B cell (primary cell): ENCODE measurements around the gene RNF8. TPM values are rescaled to one million over a fixed set of nuclear protein-coding genes. Genes with fewer than 3 reads are reported as not detected.

Source experiments
- ATAC-seq: fragments of 200-7000 bp; cut with Tn5 transposase; one replicate; pipeline ENCODE4 v1.10.0; 2021; ENCODE audit warnings: low read depth, mild to moderate bottlenecking, moderate number of reproducible peaks, moderate library complexity
- CTCF ChIA-PET: fragments of 350-600 bp; sonication (Branson Sonifier 250); formaldehyde crosslinking; loops from one replicate; lab custom pipeline; 2021; ENCODE audit warnings: antibody characterized with exemption, inconsistent platforms; lab: Charles Lee
- POLR2A ChIA-PET: fragments of 350-600 bp; sonication (Branson Sonifier 250); formaldehyde crosslinking; loops from one replicate; lab custom pipeline; 2021; ENCODE audit warnings: antibody characterized with exemption; lab: Charles Lee
- DNase-seq: peaks from one replicate; pipeline ENCODE4 v3.0.0; 2013
- H2AFZ ChIP-seq: 2 replicates; pipeline ENCODE4 v1.6.1; 2012; ENCODE audit warnings: mild to moderate bottlenecking, low read depth, low read length; ENCODE audit not compliant: insufficient read depth, poor library complexity, severe bottlenecking
- H3K27ac ChIP-seq, 2 donors: 1 replicate in 1 of 2; 2 replicates in 1 of 2; pipeline ENCODE4 v1.5.1; 2012 to 2013; ENCODE audit warnings: low read length in 2 of 2, mild to moderate bottlenecking in 2 of 2, moderate library complexity in 1 of 2
- H3K27me3 ChIP-seq, 4 experiments: fragments of 200-600 bp in 1 of 4; sonication (generic) in 1 of 4; replicated peaks in 1 of 4; 1 replicate in 2 of 4; 2 replicates in 2 of 4; pipeline versions ENCODE4 v1.6.1 to v1.7.0; 2013 to 2016; ENCODE audit warnings: low read length in 3 of 4, mild to moderate bottlenecking in 2 of 4, mixed read lengths in 1 of 4, moderate library complexity in 1 of 4; ENCODE audit not compliant: insufficient read depth in 4 of 4, control insufficient read depth in 3 of 4; ENCODE audit errors: control extremely low read depth in 1 of 4
- H3K36me3 ChIP-seq, 2 experiments: replicated peaks in 1 of 2; 1 replicate in 1 of 2; 2 replicates in 1 of 2; pipeline versions ENCODE4 v1.6.1 to v1.7.1; 2013; ENCODE audit warnings: low read length in 1 of 2; ENCODE audit not compliant: insufficient read depth in 2 of 2, control insufficient read depth in 1 of 2; ENCODE audit errors: control extremely low read depth in 1 of 2, extremely low read depth in 1 of 2
- H3K4me1 ChIP-seq, 2 donors: fragments of 200-600 bp in 1 of 2; sonication (generic) in 1 of 2; 1 replicate in 1 of 2; 2 replicates in 1 of 2; pipeline versions ENCODE4 v1.5.1 to v1.6.1; 2013 to 2017; ENCODE audit warnings: low read length in 2 of 2; ENCODE audit not compliant: control insufficient read depth in 2 of 2, insufficient read depth in 2 of 2
- H3K4me2 ChIP-seq: replicated peaks from 2 replicates; pipeline ENCODE3; 2012; ENCODE audit warnings: mild to moderate bottlenecking, low read depth, low read length; ENCODE audit not compliant: poor library complexity, severe bottlenecking
- H3K4me3 ChIP-seq, 5 experiments: fragments of 200-600 bp in 1 of 5; sonication (generic) in 1 of 5; 1 replicate in 3 of 5; 2 replicates in 2 of 5; pipeline versions ENCODE4 v1.5.1 to v1.7.0; 2011 to 2016; ENCODE audit warnings: low read length in 4 of 5, mild to moderate bottlenecking in 4 of 5, low read depth in 2 of 5, control low read depth in 1 of 5, moderate library complexity in 1 of 5; ENCODE audit not compliant: insufficient read depth in 1 of 5; ENCODE audit errors: control extremely low read depth in 1 of 5, extremely low read depth in 1 of 5
- H3K79me2 ChIP-seq: fragments of 200-600 bp; sonication (generic); one replicate; pipeline ENCODE4 v1.6.0; 2016; ENCODE audit warnings: low read length; ENCODE audit not compliant: control insufficient read depth, insufficient read depth
- H3K9ac ChIP-seq: fragments of 200-600 bp; sonication (generic); 2 replicates; pipeline ENCODE4 v1.6.1; 2017; ENCODE audit warnings: mild to moderate bottlenecking, low read length, moderate library complexity
- H3K9me3 ChIP-seq, 3 donors: one replicate each; pipeline versions ENCODE4 v1.6.1 to v1.7.1; 2013; ENCODE audit warnings: low read length in 2 of 3; ENCODE audit not compliant: control insufficient read depth in 2 of 3, insufficient read depth in 1 of 3; ENCODE audit errors: control extremely low read depth in 1 of 3
- H4K20me1 ChIP-seq: 2 replicates; pipeline ENCODE4 v1.6.0; 2012; ENCODE audit warnings: mild to moderate bottlenecking, low read length; ENCODE audit not compliant: insufficient read depth, control insufficient read depth, poor library complexity, severe bottlenecking
- H3K27ac Mint-ChIP-seq: one replicate; pipeline ENCODE4 v1.8.0; 2021; ENCODE audit warnings: mixed read lengths
- H3K27me3 Mint-ChIP-seq: one replicate; pipeline ENCODE4 v1.8.0; 2021; ENCODE audit warnings: mixed read lengths
- H3K4me1 Mint-ChIP-seq: one replicate; pipeline ENCODE4 v1.8.0; 2021; ENCODE audit warnings: mixed read lengths
- H3K4me3 Mint-ChIP-seq: one replicate; pipeline ENCODE4 v1.8.0; 2021; ENCODE audit warnings: mixed read lengths
- H3K9me3 Mint-ChIP-seq: one replicate; pipeline ENCODE4 v1.8.0; 2022; ENCODE audit warnings: mixed read lengths; ENCODE audit not compliant: insufficient read depth
- EZH2 ChIP-seq: IDR thresholded peaks from 2 replicates; pipeline ENCODE4 v1.6.1; 2012; ENCODE audit warnings: borderline replicate concordance, low read depth, mild to moderate bottlenecking, moderate library complexity, low read length; ENCODE audit not compliant: insufficient read depth, poor library complexity, severe bottlenecking
- whole genome bisulfite sequencing: methylation state at CpG from one replicate; pipeline ENCODE4 v1.1.5; 2013; ENCODE audit warnings: missing lambda C conversion rate; ENCODE audit not compliant: insufficient coverage; 5-methylcytosine and 5-hydroxymethylcytosine counted together
- intact Hi-C: fragments of 100-400 bp; cut with micrococcal nuclease; formaldehyde crosslinking; loops from one replicate; pipeline ENCODE4 v1.10.0; 2022
- polyA plus RNA-seq: library from polyadenylated mRNA; depleted of rRNA; stranded (reverse); fragments of >200 nt; gene quantifications from 2 replicates; pipeline ENCODE4 v1.2.3, GENCODE V29; 2012
- total RNA-seq, 2 donors: library from RNA; stranded (reverse); fragments of 120-200 nt in 1 of 2; gene quantifications; 1 replicate in 1 of 2; 2 replicates in 1 of 2; pipeline versions ENCODE4 v1.2.3 to v1.2.4, GENCODE V29; 2013 to 2022
- TF ChIP-seq, protein P1 (sequence below): fragments of 200-600 bp; IDR thresholded peaks from one replicate; pipeline ENCODE4 v1.8.0; 2022; ENCODE audit warnings: antibody characterized with exemption, mild to moderate bottlenecking

Gene RNF8
- total and polyA plus RNA-seq, 2 donors (not counting 1 experiment from before 2014, with no cell fraction given), result 5.3 to 16.9 TPM

DNA sequence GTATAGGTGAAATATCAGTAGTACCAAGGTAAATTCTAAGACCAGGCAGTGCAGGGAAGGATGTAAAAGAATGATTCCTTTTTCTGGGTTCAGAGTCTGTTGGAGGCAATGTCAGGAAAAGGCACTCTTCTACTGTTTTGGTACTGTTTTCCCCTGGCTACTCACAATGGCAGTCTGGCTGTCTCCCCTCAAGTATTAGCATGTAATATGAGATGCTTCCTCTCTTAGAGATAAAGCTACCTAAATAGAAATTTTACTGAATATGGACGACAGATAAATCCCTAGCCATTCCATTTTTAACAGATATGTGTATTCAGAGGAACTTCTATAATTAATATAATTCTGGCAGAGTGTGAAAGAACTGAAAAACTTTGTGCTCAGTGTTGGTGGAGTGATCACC is 3.5 kb downstream of the RNF8 start:
- H3K9me3 ChIP-seq, result no peaks in the 10 kb centered on the region
- ATAC-seq (no peak), DNase-seq (no peak)
- H3K9ac ChIP-seq, result no peak overlapping the region
- no peak overlapping the region for H3K4me3 Mint-ChIP-seq
- H3K4me2 ChIP-seq, result no peak overlapping the region
- TF ChIP-seq EZH2, result no peak
- TF ChIP-seq, protein P1, sequence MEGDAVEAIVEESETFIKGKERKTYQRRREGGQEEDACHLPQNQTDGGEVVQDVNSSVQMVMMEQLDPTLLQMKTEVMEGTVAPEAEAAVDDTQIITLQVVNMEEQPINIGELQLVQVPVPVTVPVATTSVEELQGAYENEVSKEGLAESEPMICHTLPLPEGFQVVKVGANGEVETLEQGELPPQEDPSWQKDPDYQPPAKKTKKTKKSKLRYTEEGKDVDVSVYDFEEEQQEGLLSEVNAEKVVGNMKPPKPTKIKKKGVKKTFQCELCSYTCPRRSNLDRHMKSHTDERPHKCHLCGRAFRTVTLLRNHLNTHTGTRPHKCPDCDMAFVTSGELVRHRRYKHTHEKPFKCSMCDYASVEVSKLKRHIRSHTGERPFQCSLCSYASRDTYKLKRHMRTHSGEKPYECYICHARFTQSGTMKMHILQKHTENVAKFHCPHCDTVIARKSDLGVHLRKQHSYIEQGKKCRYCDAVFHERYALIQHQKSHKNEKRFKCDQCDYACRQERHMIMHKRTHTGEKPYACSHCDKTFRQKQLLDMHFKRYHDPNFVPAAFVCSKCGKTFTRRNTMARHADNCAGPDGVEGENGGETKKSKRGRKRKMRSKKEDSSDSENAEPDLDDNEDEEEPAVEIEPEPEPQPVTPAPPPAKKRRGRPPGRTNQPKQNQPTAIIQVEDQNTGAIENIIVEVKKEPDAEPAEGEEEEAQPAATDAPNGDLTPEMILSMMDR, result no peak
- H4K20me1 ChIP-seq, result peaks cover 16% of the 10 kb centered on the region
- ChIA-PET CTCF (no interaction called here), POLR2A (no interaction called here)
- no peak overlapping the region for H3K27ac ChIP-seq
- H3K27ac Mint-ChIP-seq, result no peak overlapping the region
- no peaks in the 10 kb centered on the region for H3K27me3 ChIP-seq
- H3K27me3 Mint-ChIP-seq, result no peaks in the 10 kb centered on the region
- intact Hi-C loops, result loop anchor here (10.0 kb wide), 1 partner anchor 458 kb away; the partner anchor contains the start of gene ZFAND3
- H3K79me2 ChIP-seq, result peaks cover 54% of the 10 kb centered on the region
- no CpG with 5 or more reads among the region's 1 CpG for WGBS
- peaks cover 11 to 13% of the 10 kb centered on the region in 2 donors for H3K4me1 ChIP-seq
- H2AFZ ChIP-seq, result no peak overlapping the region
- no peak overlapping the region for H3K4me3 ChIP-seq
- H3K36me3 ChIP-seq, result peaks cover 0 to 13% of the 10 kb centered on the region in 2 experiments
- H3K4me1 Mint-ChIP-seq, result peaks cover 30% of the 10 kb centered on the region
- no peaks in the 10 kb centered on the region for H3K9me3 Mint-ChIP-seq

DNA sequence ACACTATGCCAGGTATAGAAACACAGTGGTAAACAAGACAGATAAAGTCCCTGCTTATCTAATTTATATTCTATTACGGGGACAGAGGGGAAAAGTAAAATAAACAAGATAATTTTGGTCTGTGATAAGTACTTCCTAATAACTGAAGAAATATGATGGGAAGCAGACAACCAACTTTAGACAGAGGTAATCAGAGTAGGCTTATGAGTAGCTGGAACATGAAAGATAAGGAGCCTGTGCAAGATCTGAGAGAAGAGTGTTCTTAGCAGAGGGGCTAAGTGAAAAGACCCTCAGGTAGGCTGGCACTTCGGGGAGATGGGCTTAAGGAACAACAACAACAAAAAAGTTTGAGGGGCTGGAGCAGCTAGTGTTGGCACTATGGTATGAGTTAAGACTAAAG is 4.1 kb downstream of the RNF8 start:
- Mint-ChIP-seq H3K9me3 (no peaks in the 10 kb centered on the region), H3K27ac (no peak overlapping the region), H3K4me3 (no peak overlapping the region), H3K27me3 (no peaks in the 10 kb centered on the region), H3K4me1 (peaks cover 30% of the 10 kb centered on the region)
- TF ChIP-seq, protein P1, result no peak
- TF ChIP-seq EZH2, result no peak
- 90% methylated on average over 1 of the region's 2 CpGs for WGBS
- peaks cover 54% of the 10 kb centered on the region for H3K79me2 ChIP-seq
- peaks cover 16% of the 10 kb centered on the region for H4K20me1 ChIP-seq
- ChIA-PET CTCF (interaction anchor here (1.2 kb wide), 1 partner anchor 32 kb away, joined by 4 read pairs; no protein-coding TSS in a partner anchor), POLR2A (no interaction called here)
- H3K9me3 ChIP-seq, result no peaks in the 10 kb centered on the region
- no peak for ATAC-seq
- H3K4me1 ChIP-seq, result peaks cover 11 to 13% of the 10 kb centered on the region in 2 donors
- no peak overlapping the region for H3K9ac ChIP-seq
- DNase-seq, result no peak
- intact Hi-C loops, result loop anchor here (10.0 kb wide), 1 partner anchor 457 kb away; the partner anchor contains the start of gene ZFAND3
- no peaks in the 10 kb centered on the region for H3K27me3 ChIP-seq
- H3K27ac ChIP-seq, result no peak overlapping the region
- no peak overlapping the region for H3K4me3 ChIP-seq
- peaks cover 0 to 16% of the 10 kb centered on the region in 2 experiments for H3K36me3 ChIP-seq
- H3K4me2 ChIP-seq, result no peak overlapping the region
- no peak overlapping the region for H2AFZ ChIP-seq
